Vagina (tissue), 2 donors: ENCODE data around the gene PCBD2.

Experiments used
- CTCF ChIP-seq, 3 experiments: fragments of 450-650 bp in 2 of 3; fragments of 200-600 bp in 1 of 3; sonication (generic) in 1 of 3; IDR thresholded peaks; one replicate each; pipeline ENCODE4 v1.5.1; 2017 to 2019; ENCODE audit warnings: antibody characterized with exemption in 3 of 3, mild to moderate bottlenecking in 2 of 3, moderate library complexity in 2 of 3
- POLR2AphosphoS5 ChIP-seq, 2 donors: sonication (generic); formaldehyde crosslinking; IDR thresholded peaks; one replicate each; pipeline ENCODE4 v1.9.0; 2017; ENCODE audit warnings: antibody characterized with exemption in 2 of 2, mild to moderate bottlenecking in 2 of 2, low read depth in 1 of 2; ENCODE audit not compliant: insufficient read depth in 1 of 2

DNA sequence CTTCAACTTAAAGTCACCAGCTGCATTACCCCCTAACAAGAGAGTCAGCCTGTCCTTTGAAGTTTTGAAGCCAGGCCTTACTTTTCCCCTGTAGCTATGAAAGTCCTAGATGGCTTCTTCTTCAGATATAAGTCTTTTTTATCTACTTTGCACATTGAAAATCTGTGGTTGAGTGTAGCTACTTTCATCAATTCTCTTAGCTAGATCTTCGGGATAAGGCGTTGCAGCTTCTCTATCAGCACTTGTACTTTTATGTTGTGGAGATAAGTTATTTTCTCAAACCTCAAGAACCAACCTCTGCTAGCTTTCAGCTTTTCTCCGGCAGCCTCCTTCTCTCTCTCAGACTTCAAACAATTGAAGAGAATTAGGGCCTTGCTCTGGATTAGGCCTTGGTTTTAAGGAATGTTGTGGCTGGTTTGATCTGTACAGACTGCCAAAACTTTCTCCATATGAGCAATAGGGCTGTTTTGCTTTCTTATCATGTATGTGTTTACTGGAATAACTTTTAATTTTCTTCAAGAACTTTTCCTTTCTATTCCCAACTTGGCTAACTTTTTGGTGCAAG lies 84.4 kb downstream of the PCBD2 start:
- no peak for TF ChIP-seq CTCF (IDR thresholded peaks at IDR 0.05)
- no peak for TF ChIP-seq POLR2AphosphoS5 (IDR thresholded peaks at IDR 0.05; ENCODE audit: insufficient read depth in 1 of 2, low read depth in 1 of 2)
